Tibial nerve (tissue), 4 donors: ENCODE measurements around the gene PRRG3. TPM values are rescaled to one million over a fixed set of nuclear protein-coding genes. Genes with fewer than 3 reads are reported as not detected.
"Not testable (repeated sequence)": the region's sequence is repeated elsewhere in the genome, so short reads cannot be mapped to it uniquely, and the experiment has no call there.

ENCODE experiments used
- DNase-seq, 2 donors: peaks; one replicate each; pipeline ENCODE4 v3.0.0-alpha.2; 2019; ENCODE audit warnings: low spot score in 2 of 2
- H3K27ac ChIP-seq, 4 donors: fragments of 200-600 bp; sonication (generic) in 3 of 4; one replicate each; pipeline ENCODE4 v1.5.1; 2017 to 2019; ENCODE audit warnings: mild to moderate bottlenecking in 1 of 4
- H3K27me3 ChIP-seq, 2 donors: fragments of 200-600 bp; sonication (generic) in 1 of 2; one replicate each; pipeline versions ENCODE4 v1.5.1 to v1.6.0; 2017 to 2019
- H3K36me3 ChIP-seq, 3 donors: fragments of 200-600 bp; sonication (generic); one replicate each; pipeline ENCODE4 v1.5.1; 2018 to 2019
- H3K4me1 ChIP-seq, 4 donors: fragments of 200-600 bp; sonication (generic) in 3 of 4; one replicate each; pipeline ENCODE4 v1.5.1; 2017 to 2019
- H3K4me3 ChIP-seq, 4 donors: fragments of 200-600 bp; sonication (generic) in 3 of 4; one replicate each; pipeline ENCODE4 v1.5.1; 2017 to 2019; ENCODE audit warnings: mild to moderate bottlenecking in 1 of 4, moderate library complexity in 1 of 4
- H3K9me3 ChIP-seq, 4 donors: fragments of 200-600 bp; sonication (generic) in 3 of 4; one replicate each; pipeline ENCODE4 v1.5.1; 2017 to 2019
- EP300 ChIP-seq, 2 donors: sonication (generic); formaldehyde crosslinking; IDR thresholded peaks; one replicate each; pipeline ENCODE4 v1.6.1; 2017; ENCODE audit warnings: antibody characterized with exemption in 2 of 2, mild to moderate bottlenecking in 1 of 2
- POLR2A ChIP-seq, 2 donors: fragments of 450-650 bp; IDR thresholded peaks; one replicate each; pipeline ENCODE4 v1.6.1; 2017; ENCODE audit warnings: antibody characterized with exemption in 2 of 2, mild to moderate bottlenecking in 2 of 2, moderate library complexity in 2 of 2
- whole genome bisulfite sequencing, 2 donors: methylation state at CpG; one replicate each; pipeline ENCODE4 v1.1.5; 2018; 5-methylcytosine and 5-hydroxymethylcytosine counted together
- total RNA-seq, 4 donors: library from RNA; depleted of rRNA; stranded (reverse); fragments of >200 nt; gene quantifications; one replicate each; pipeline ENCODE4 v1.1.0, GENCODE V29; 2016
- TF ChIP-seq, protein P1 (sequence below), 5 experiments: fragments of 200-600 bp in 3 of 5; fragments of 450-650 bp in 2 of 5; sonication (generic) in 3 of 5; IDR thresholded peaks; one replicate each; pipeline ENCODE4 v1.5.1; 2016 to 2019; ENCODE audit warnings: antibody characterized with exemption in 5 of 5, mild to moderate bottlenecking in 3 of 5, moderate library complexity in 2 of 5

PRRG3 gene
- total RNA-seq, 4 donors from 2014 or later, result 14.0 to 55.7 (median 15.9) TPM

DNA sequence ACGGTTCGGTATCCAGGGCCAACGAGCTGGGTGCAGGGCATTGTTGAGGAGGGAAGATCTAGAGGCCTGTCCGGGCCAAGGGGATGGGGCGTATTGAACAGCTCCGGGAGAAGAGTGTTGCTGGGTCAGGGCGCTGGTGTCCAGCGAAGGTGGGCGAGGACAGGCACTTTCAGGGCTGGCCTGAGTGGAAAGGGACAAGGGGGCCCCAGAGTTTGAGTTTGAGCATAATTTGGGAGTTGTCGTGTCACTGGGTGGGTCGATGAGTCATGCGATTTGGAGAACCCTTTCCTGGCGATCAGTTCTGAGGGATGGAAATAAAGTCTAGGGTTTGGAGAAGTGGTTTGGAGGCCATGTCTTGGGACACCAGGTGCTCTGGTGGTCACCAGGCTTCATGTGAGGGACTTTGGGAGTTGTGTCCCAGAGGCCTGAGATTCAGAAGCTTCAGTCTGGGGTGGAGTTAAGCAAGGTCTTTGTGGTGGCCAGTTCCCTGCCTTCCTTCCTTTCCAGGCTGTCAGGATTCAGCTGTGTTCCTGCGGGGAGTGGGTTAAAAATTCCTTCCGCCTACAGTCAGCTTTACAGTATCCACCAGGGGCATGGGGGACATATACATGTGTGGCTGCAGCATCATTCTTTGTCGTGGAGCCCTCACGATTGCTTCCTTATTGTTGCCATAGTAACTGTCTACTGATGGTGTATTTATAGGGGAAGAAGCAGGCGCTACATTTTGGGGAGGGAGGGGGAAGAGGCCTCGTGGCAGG is 504 bp downstream of the PRRG3 start:
- 10 to 52% methylated on average over 17 to 19 of the region's 19 CpGs for WGBS, 2 donors
- peak overlapping the region in 3 of 4 donors; percentile 19 to 81 (median 74) for H3K27ac ChIP-seq
- DNase-seq, result no peak
- H3K4me1 ChIP-seq, result no peaks in the 10 kb centered on the region
- no peak for TF ChIP-seq POLR2A (IDR thresholded peaks at IDR 0.05)
- TF ChIP-seq, protein P1, sequence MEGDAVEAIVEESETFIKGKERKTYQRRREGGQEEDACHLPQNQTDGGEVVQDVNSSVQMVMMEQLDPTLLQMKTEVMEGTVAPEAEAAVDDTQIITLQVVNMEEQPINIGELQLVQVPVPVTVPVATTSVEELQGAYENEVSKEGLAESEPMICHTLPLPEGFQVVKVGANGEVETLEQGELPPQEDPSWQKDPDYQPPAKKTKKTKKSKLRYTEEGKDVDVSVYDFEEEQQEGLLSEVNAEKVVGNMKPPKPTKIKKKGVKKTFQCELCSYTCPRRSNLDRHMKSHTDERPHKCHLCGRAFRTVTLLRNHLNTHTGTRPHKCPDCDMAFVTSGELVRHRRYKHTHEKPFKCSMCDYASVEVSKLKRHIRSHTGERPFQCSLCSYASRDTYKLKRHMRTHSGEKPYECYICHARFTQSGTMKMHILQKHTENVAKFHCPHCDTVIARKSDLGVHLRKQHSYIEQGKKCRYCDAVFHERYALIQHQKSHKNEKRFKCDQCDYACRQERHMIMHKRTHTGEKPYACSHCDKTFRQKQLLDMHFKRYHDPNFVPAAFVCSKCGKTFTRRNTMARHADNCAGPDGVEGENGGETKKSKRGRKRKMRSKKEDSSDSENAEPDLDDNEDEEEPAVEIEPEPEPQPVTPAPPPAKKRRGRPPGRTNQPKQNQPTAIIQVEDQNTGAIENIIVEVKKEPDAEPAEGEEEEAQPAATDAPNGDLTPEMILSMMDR (IDR thresholded peaks at IDR 0.05), result no peak
- peaks cover 0 to 9% of the 10 kb centered on the region in 2 donors for H3K27me3 ChIP-seq
- H3K36me3 ChIP-seq, result no peaks in the 10 kb centered on the region
- H3K9me3 ChIP-seq, result no peaks in the 10 kb centered on the region
- peak overlapping the region in 3 of 4 donors; percentile 9 to 49 (median 27) for H3K4me3 ChIP-seq

DNA sequence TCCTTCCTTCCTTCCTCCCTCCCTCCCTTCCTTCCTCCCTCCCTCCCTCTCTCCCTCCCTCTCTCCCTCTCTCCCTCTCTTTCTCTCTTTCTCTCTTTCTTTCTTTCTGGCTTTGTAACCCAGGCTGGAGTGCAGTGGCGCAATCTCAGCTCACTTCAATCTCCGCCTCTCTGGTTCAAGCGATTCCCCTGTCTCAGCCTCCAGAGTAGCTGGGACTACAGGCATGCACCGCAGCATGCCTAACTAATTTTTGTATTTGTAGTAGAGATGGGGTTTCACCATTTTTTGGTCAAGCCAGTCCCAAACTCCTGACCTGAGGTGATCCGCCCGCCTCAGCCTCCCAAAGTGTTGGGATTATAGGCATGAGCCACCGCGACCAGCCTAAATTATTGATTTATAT is 1.8 kb downstream of the PRRG3 start:
- 66 to 73% methylated on average over 8 of the region's 8 CpGs for WGBS, 2 donors
- peak overlapping the region in 2 of 4 donors; percentile 62 to 74 for H3K27ac ChIP-seq
- H3K9me3 ChIP-seq, H3K4me1 ChIP-seq, H3K27me3 ChIP-seq, DNase-seq, H3K36me3 ChIP-seq, H3K4me3 ChIP-seq: not testable (repeated sequence)

DNA sequence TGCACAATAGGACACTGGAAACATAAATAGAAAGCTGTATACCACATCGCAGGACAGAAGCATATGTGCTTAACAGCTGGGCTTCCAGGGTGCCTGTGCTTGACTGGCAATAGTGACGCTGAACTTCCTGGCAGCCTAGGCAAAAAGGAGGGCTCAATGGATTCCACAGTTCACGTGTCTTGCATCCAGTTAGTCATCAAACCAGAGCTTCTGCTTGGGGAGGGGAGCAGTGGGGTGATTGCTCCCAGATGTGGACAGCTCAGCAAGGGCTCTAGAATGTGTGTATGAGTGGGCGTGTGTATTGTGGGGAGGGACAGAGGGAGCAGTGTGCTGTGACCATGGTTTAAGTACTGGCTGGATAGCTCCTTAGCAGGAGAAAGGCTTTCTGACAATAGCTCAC is 2.3 kb downstream of the PRRG3 start:
- peak in 1 of 2 donors; percentile 21 for TF ChIP-seq EP300 (IDR thresholded peaks at IDR 0.05)
- TF ChIP-seq, protein P1 (IDR thresholded peaks at IDR 0.05), result no peak
- WGBS, 2 donors, result 15 to 43% methylated on average over 2 to 4 of the region's 4 CpGs

DNA sequence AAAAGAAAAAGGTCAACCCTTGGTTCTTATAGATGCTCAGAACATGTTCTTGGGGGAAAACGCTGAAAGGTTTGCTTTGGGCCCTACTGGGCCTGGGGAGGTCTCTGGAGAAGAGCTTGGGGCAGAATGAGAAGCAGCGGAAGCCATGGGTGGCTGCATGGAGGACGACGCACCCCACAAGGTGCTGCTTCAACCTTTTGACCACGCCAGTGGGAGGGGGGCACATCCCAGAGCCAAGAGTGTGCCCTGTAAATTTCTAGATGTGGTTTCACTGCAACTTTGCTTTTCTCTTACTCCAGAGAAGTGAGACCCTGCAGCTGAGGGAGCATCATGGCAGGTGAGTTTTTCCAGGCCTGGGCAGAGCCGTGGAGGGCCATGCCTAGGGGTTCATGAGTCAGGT is 3.2 kb downstream of the PRRG3 start:
- H3K4me1 ChIP-seq, result peaks cover 0 to 4% (median 0%) of the 10 kb centered on the region in 4 donors
- H3K27me3 ChIP-seq, result peaks cover 0 to 9% of the 10 kb centered on the region in 2 donors
- 67 to 96% methylated on average over 5 to 6 of the region's 6 CpGs for WGBS, 2 donors
- no peak for DNase-seq
- no peak overlapping the region for H3K27ac ChIP-seq
- H3K9me3 ChIP-seq, result no peaks in the 10 kb centered on the region
- no peaks in the 10 kb centered on the region for H3K36me3 ChIP-seq
- H3K4me3 ChIP-seq, result no peak overlapping the region
- TF ChIP-seq POLR2A (IDR thresholded peaks at IDR 0.05) (no peak), EP300 (IDR thresholded peaks at IDR 0.05) (no peak)
- TF ChIP-seq, protein P1 (IDR thresholded peaks at IDR 0.05), result no peak

More for the DNA sequence above, 2.3 kb downstream of the PRRG3 start:
- Histone ChIP-seq H3K9me3 (no peaks in the 10 kb centered on the region), H3K4me1 (no peaks in the 10 kb centered on the region), H3K27ac (peak overlapping the region in 2 of 4 donors; percentile 62 to 74), H3K4me3 (no peak overlapping the region), H3K36me3 (no peaks in the 10 kb centered on the region), H3K27me3 (peaks cover 0 to 9% of the 10 kb centered on the region in 2 donors)
- peak; percentile 14 to 44 for DNase-seq

DNA sequence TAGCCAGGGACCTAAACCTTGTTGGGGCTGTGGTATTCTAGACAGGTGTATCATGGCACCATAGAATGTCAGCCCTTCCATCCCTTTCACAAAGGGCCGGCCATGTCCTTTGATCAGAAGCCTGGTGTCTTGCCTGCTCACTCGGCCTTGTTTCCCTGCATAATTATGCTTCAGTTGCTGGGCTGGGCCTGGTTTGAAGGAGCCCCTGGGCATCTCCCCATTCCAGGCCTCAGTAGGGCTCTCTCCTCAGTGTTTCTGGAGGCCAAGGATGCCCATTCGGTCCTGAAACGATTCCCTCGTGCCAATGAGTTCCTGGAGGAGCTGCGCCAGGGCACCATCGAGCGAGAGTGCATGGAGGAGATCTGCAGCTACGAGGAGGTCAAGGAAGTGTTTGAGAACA is 4.5 kb downstream of the PRRG3 start:
- no peak overlapping the region for H3K27ac ChIP-seq
- no peak overlapping the region for H3K4me3 ChIP-seq
- peaks cover 0 to 8% (median 0%) of the 10 kb centered on the region in 4 donors for H3K4me1 ChIP-seq
- no peaks in the 10 kb centered on the region for H3K9me3 ChIP-seq
- no peak for TF ChIP-seq EP300 (IDR thresholded peaks at IDR 0.05)
- no peak for TF ChIP-seq POLR2A (IDR thresholded peaks at IDR 0.05)
- TF ChIP-seq, protein P1 (IDR thresholded peaks at IDR 0.05), result no peak
- no peaks in the 10 kb centered on the region for H3K36me3 ChIP-seq
- peaks cover 0 to 9% of the 10 kb centered on the region in 2 donors for H3K27me3 ChIP-seq
- 82 to 95% methylated on average over 6 to 9 of the region's 9 CpGs for WGBS, 2 donors
- DNase-seq, result no peak
